GM21526 (cell line): ENCODE data around the gene ASS1.

ENCODE experiments used
- ATAC-seq: cut with Tn5 transposase; IDR thresholded peaks from one replicate; pipeline ENCODE4 v1.9.1; 2021; ENCODE audit warnings: moderate library complexity; ENCODE audit not compliant: unreplicated experiment, low FRiP score

ASS1 gene

DNA sequence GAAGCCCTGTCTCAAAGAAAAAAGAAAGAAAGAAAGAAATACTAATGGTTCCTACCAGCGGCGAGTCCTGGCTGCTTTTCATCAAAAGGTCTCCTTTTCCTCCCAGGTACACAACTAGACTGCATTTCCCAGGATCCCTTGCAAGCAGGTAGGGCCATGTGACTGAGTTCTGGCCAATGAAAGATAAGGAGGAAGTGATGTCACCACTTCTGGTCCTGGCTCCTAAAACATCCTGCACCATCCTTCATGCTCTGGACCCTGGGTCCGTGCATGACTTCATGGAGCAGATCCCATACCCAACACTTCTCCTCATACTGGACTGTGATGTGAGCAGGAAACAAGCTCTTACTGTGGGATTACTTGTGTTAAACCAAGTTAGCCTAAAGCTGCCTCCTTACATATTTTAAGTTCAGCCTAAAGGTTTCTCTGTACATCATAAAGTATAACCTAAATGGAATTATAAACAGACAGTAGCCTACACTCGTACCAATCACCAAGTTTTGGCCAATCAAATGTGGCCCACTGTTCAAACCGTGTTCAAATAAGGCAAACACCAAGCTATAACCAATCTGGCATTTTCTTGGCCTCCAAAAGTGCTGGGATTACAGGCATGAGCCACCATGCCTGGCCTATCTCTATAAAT is 104.5 kb downstream of the ASS1 start:
- ATAC-seq = no peak
